Gastrocnemius medialis (tissue), 4 donors: Measurements from ENCODE around the gene SLC38A2. TPM values are rescaled to one million over a fixed set of nuclear protein-coding genes. Genes with fewer than 3 reads are reported as not detected.
A peak's percentile ranks its signal among the peaks of the same experiment; 100 is the strongest.

Source experiments
- ATAC-seq, 2 donors: fragments of 150-250 bp; one replicate each; pipeline ENCODE4 v1.9.1; 2016
- DNase-seq, 2 donors: peaks; one replicate each; pipeline ENCODE4 v3.0.0-alpha.2; 2019
- H3K27ac ChIP-seq, 4 donors: fragments of 200-600 bp; sonication (generic); 1 replicate in 1 of 4; 2 replicates in 3 of 4; pipeline ENCODE4 v1.5.1; 2016 to 2018; ENCODE audit warnings: mild to moderate bottlenecking in 2 of 4, moderate library complexity in 1 of 4
- H3K27me3 ChIP-seq, 3 donors: fragments of 200-600 bp; sonication (generic) in 2 of 3; 1 replicate in 1 of 3; 2 replicates in 2 of 3; pipeline versions ENCODE4 v1.5.1 to v1.6.0; 2016 to 2019; ENCODE audit warnings: mild to moderate bottlenecking in 1 of 3, moderate library complexity in 1 of 3
- H3K36me3 ChIP-seq, 2 donors: fragments of 200-600 bp; sonication (generic) in 1 of 2; one replicate each; pipeline ENCODE4 v1.5.1; 2017 to 2018
- H3K4me1 ChIP-seq, 2 donors: fragments of 200-600 bp; sonication (generic) in 1 of 2; one replicate each; pipeline ENCODE4 v1.5.1; 2016 to 2017; ENCODE audit warnings: mild to moderate bottlenecking in 2 of 2
- H3K4me3 ChIP-seq, 4 donors: fragments of 200-600 bp; sonication (generic) in 3 of 4; 1 replicate in 1 of 4; 2 replicates in 3 of 4; pipeline ENCODE4 v1.5.1; 2016 to 2019; ENCODE audit warnings: mild to moderate bottlenecking in 2 of 4
- H3K9me3 ChIP-seq, 3 donors: fragments of 200-600 bp; sonication (generic) in 2 of 3; 1 replicate in 1 of 3; 2 replicates in 2 of 3; pipeline ENCODE4 v1.5.1; 2016 to 2019
- CTCF ChIP-seq, 5 experiments: fragments of 450-650 bp in 3 of 5; fragments of 200-600 bp in 2 of 5; sonication (generic) in 2 of 5; IDR thresholded peaks in 4 of 5; conservative IDR thresholded peaks in 1 of 5; 1 replicate in 4 of 5; 2 replicates in 1 of 5; pipeline ENCODE4 v1.5.1; 2016 to 2019; ENCODE audit warnings: antibody characterized with exemption in 5 of 5, mild to moderate bottlenecking in 3 of 5, moderate library complexity in 3 of 5
- POLR2A ChIP-seq, 2 donors: fragments of 450-650 bp; IDR thresholded peaks; one replicate each; pipeline ENCODE4 v1.6.1; 2017; ENCODE audit warnings: antibody characterized with exemption in 2 of 2, mild to moderate bottlenecking in 2 of 2, moderate library complexity in 2 of 2
- in situ Hi-C, 4 donors: fragments of 200-750 bp; cut with MboI; loops; one replicate each; pipeline versions ENCODE4 v1.15.0 to v1.8.0; 2017; ENCODE audit warnings: low sequenced_read_pairs in 4 of 4
- intact Hi-C: fragments of 100-400 bp; cut with DNase I; formaldehyde crosslinking; loops from one replicate; pipeline ENCODE4 v1.15.1; 2023; ENCODE audit warnings: low total_unique reads
- total RNA-seq, 4 donors: library from RNA; depleted of rRNA; stranded (reverse); fragments of >200 nt; gene quantifications; one replicate each; pipeline versions ENCODE4 v1.1.0 to v1.2.3, GENCODE V29; 2016

Gene SLC38A2
- total RNA-seq, 4 donors from 2014 or later, result 260 to 853 (median 400) TPM

GRCh38 chr12:46362895-46363581, 9.5 kb downstream of the SLC38A2 start:
- TF ChIP-seq POLR2A (IDR thresholded peaks at IDR 0.05), result no peak
- no peak for TF ChIP-seq CTCF (IDR thresholded peaks at IDR 0.05 in 4 of 5, conservative IDR thresholded peaks at IDR 0.05 in 1 of 5)
- peaks cover 16 to 90% of the 10 kb centered on the region in 2 donors for H3K36me3 ChIP-seq
- H3K4me1 ChIP-seq, result peaks cover 66 to 78% of the 10 kb centered on the region in 2 donors
- ATAC-seq, result peak; percentile 79 to 80
- H3K9me3 ChIP-seq, result no peaks in the 10 kb centered on the region
- in situ Hi-C loops, result loop anchor here in 3 of 4 donors (10.0 to 25.0 kb wide), 3 partner anchors 299 to 376 kb away; partner anchors contain the start of gene SCAF11 (in 1 of the 3)
- H3K27me3 ChIP-seq, result no peaks in the 10 kb centered on the region
- H3K4me3 ChIP-seq, result no peak overlapping the region
- DNase-seq, result no peak
- peak overlapping the region; percentile 93 to 97 (median 95) for H3K27ac ChIP-seq
- intact Hi-C loops, result no loop called here

GRCh38 chr12:46361667-46362034, 10.9 kb downstream of the SLC38A2 start:
- no peak for DNase-seq
- in situ Hi-C loops, result loop anchor here in 3 of 4 donors (10.0 to 25.0 kb wide), 3 partner anchors 301 to 374 kb away; partner anchors contain the start of gene SCAF11 (in 1 of the 3)
- Histone ChIP-seq H3K9me3 (no peaks in the 10 kb centered on the region), H3K4me3 (no peak overlapping the region), H3K27me3 (no peaks in the 10 kb centered on the region), H3K4me1 (peaks cover 52 to 64% of the 10 kb centered on the region in 2 donors), H3K36me3 (peaks cover 16 to 76% of the 10 kb centered on the region in 2 donors), H3K27ac (peak overlapping the region; percentile 1 to 97 (median 93))
- intact Hi-C loops, result no loop called here
- no peak for TF ChIP-seq CTCF (IDR thresholded peaks at IDR 0.05 in 4 of 5, conservative IDR thresholded peaks at IDR 0.05 in 1 of 5)
- TF ChIP-seq POLR2A (IDR thresholded peaks at IDR 0.05), result no peak
- no peak for ATAC-seq

GRCh38 chr12:46360908-46361666, 11.5 kb downstream of the SLC38A2 start:
- DNase-seq (no peak), ATAC-seq (no peak)
- Histone ChIP-seq H3K9me3 (no peaks in the 10 kb centered on the region), H3K36me3 (peaks cover 14 to 70% of the 10 kb centered on the region in 2 donors), H3K27me3 (no peaks in the 10 kb centered on the region), H3K4me3 (no peak overlapping the region), H3K27ac (peak overlapping the region; percentile 42 to 97 (median 93)), H3K4me1 (peaks cover 46 to 58% of the 10 kb centered on the region in 2 donors)
- intact Hi-C loops (no loop called here), in situ Hi-C loops (loop anchor here in 3 of 4 donors (10.0 to 25.0 kb wide), 3 partner anchors 301 to 374 kb away; partner anchors contain the start of gene SCAF11 (in 1 of the 3))
- TF ChIP-seq POLR2A (IDR thresholded peaks at IDR 0.05), result no peak
- no peak for TF ChIP-seq CTCF (IDR thresholded peaks at IDR 0.05 in 4 of 5, conservative IDR thresholded peaks at IDR 0.05 in 1 of 5)

- DNase-seq (no peak), ATAC-seq (no peak)
- H3K4me3 ChIP-seq, result no peak overlapping the region
- H3K4me1 ChIP-seq, result peaks cover 39 to 51% of the 10 kb centered on the region in 2 donors
- peaks cover 14 to 63% of the 10 kb centered on the region in 2 donors for H3K36me3 ChIP-seq
- in situ Hi-C loops (loop anchor here in 3 of 4 donors (10.0 to 25.0 kb wide), 3 partner anchors 302 to 373 kb away; partner anchors contain the start of gene SCAF11 (in 1 of the 3)), intact Hi-C loops (no loop called here)
- no peaks in the 10 kb centered on the region for H3K27me3 ChIP-seq
- no peaks in the 10 kb centered on the region for H3K9me3 ChIP-seq
- peak overlapping the region; percentile 0 to 93 (median 68) for H3K27ac ChIP-seq
- TF ChIP-seq POLR2A (IDR thresholded peaks at IDR 0.05), result no peak
- TF ChIP-seq CTCF (IDR thresholded peaks at IDR 0.05 in 4 of 5, conservative IDR thresholded peaks at IDR 0.05 in 1 of 5), result no peak
Observed at GRCh38 chr12:46360370-46360769, 12.2 kb downstream of the SLC38A2 start.
